K562 (cell line): Measurements from ENCODE around the gene POU4F3. TPM values are rescaled to one million over a fixed set of nuclear protein-coding genes. Genes with fewer than 3 reads are reported as not detected.
"Not testable (repeated sequence)": the region's sequence is repeated elsewhere in the genome, so short reads cannot be mapped to it uniquely, and the experiment has no call there.

ENCODE experiments used
- ATAC-seq: fragments of 200-7000 bp; cut with Tn5 transposase; 3 replicates; pipeline ENCODE4 v1.9.1; 2020; ENCODE audit warnings: moderate library complexity
- BruUV-seq: library from RNA; stranded (reverse); fragments of 400-500 nt; replicated peaks from 2 replicates; lab custom pipeline; 2021; lab: Mats Ljungman, UMichigan
- CTCF ChIA-PET: fragments of 300-600 bp; formaldehyde crosslinking; extraction: SDS; loops from one replicate; lab custom pipeline; 2021; ENCODE audit warnings: low intra/inter-chr PET ratio; lab: Yijun Ruan, JAX
- POLR2A ChIA-PET: fragments of 300-600, 350-650 bp; sonication (Branson Sonifier 250); formaldehyde crosslinking; extraction: SDS; loops from one replicate; lab custom pipeline; 2021; ENCODE audit warnings: antibody characterized with exemption, inconsistent platforms; lab: Yijun Ruan, JAX
- DNase-seq, 4 experiments: peaks; one replicate each; pipeline versions ENCODE4 v3.0.0 to v3.0.0-alpha.2; 2011 to 2018; ENCODE audit warnings: low spot score in 3 of 4, mixed read lengths in 3 of 4; ENCODE audit errors: extremely low read depth in 1 of 4
- FAIRE-seq: peaks from 2 replicates; lab custom pipeline; 2011; peaks lifted over from hg19 to GRCh38; lab: Jason Lieb, UNC
- H2AFZ ChIP-seq: 2 replicates; pipeline ENCODE4 v1.6.0; 2011; ENCODE audit warnings: low read depth, low read length, control low read depth, inconsistent platforms
- H3K27ac ChIP-seq: fragments of 200-600 bp; 3 replicates; pipeline ENCODE4 v1.8.0; 2011; ENCODE audit warnings: low read depth, mild to moderate bottlenecking, control low read depth, inconsistent platforms, low read length, moderate library complexity, mixed read lengths; ENCODE audit errors: extremely low read depth
- H3K27me3 ChIP-seq, 2 experiments: fragments of 300-600 bp in 1 of 2; 2 replicates in 1 of 2; 3 replicates in 1 of 2; pipeline versions ENCODE4 v1.6.0 to v1.8.0; 2011; ENCODE audit warnings: inconsistent platforms in 2 of 2, low read length in 2 of 2, mild to moderate bottlenecking in 1 of 2, mixed read lengths in 1 of 2, moderate library complexity in 1 of 2; ENCODE audit not compliant: control insufficient read depth in 2 of 2, insufficient read depth in 2 of 2
- H3K36me3 ChIP-seq: fragments of 300-600 bp; 3 replicates; pipeline ENCODE4 v1.8.0; 2011; ENCODE audit warnings: mild to moderate bottlenecking, low read length, inconsistent platforms; ENCODE audit not compliant: control insufficient read depth, insufficient read depth
- H3K4me1 ChIP-seq, 2 experiments: fragments of 200-600 bp in 1 of 2; replicated peaks in 1 of 2; 2 replicates in 1 of 2; 3 replicates in 1 of 2; pipeline versions ENCODE4 v1.5.1 to v1.8.0; 2011; ENCODE audit warnings: inconsistent platforms in 2 of 2, low read length in 2 of 2, mild to moderate bottlenecking in 1 of 2, mixed read lengths in 1 of 2, moderate library complexity in 1 of 2; ENCODE audit not compliant: control insufficient read depth in 2 of 2, insufficient read depth in 2 of 2
- H3K4me2 ChIP-seq: 2 replicates; pipeline ENCODE4 v1.6.1; 2011; ENCODE audit warnings: low read length, control low read depth, inconsistent platforms, mixed read lengths; ENCODE audit not compliant: insufficient read depth
- H3K4me3 ChIP-seq: fragments of 200-600 bp; sonication (generic), shearing (Covaris generic); 2 replicates; pipeline ENCODE4 v1.5.1; 2016; ENCODE audit warnings: control low read depth, inconsistent platforms
- H3K79me2 ChIP-seq: fragments of 200-600 bp; 3 replicates; pipeline ENCODE4 v1.8.0; 2011; ENCODE audit warnings: low read length, inconsistent platforms; ENCODE audit not compliant: control insufficient read depth, insufficient read depth
- H3K9ac ChIP-seq, 2 experiments: 2 replicates each; pipeline versions ENCODE4 v1.6.0 to v1.6.1; 2011; ENCODE audit warnings: low read depth in 2 of 2, low read length in 2 of 2, control low read depth in 1 of 2, inconsistent platforms in 1 of 2, mild to moderate bottlenecking in 1 of 2, mixed read lengths in 1 of 2; ENCODE audit not compliant: insufficient read depth in 1 of 2
- H3K9me1 ChIP-seq: one replicate; pipeline ENCODE4 v1.6.0; 2011; ENCODE audit warnings: inconsistent platforms, mild to moderate bottlenecking, low read length, moderate library complexity; ENCODE audit not compliant: control insufficient read depth, insufficient read depth
- H3K9me3 ChIP-seq: replicated peaks from 2 replicates; pipeline ENCODE4 v1.5.1; 2011; ENCODE audit warnings: low read depth, low read length, inconsistent platforms; ENCODE audit not compliant: control insufficient read depth, insufficient read depth
- H4K20me1 ChIP-seq: replicated peaks from 2 replicates; pipeline ENCODE4 v1.6.1; 2011; ENCODE audit warnings: low read length, inconsistent platforms, mixed read lengths; ENCODE audit not compliant: control insufficient read depth, insufficient read depth
- CC2D1A ChIP-seq: fragments of 450-650 bp; IDR thresholded peaks from 2 replicates; pipeline ENCODE4 v1.6.1; 2017; ENCODE audit warnings: mild to moderate bottlenecking
- DACH1 ChIP-seq: fragments of 450-650 bp; IDR thresholded peaks from 2 replicates; pipeline ENCODE4 v1.6.1; 2018; ENCODE audit not compliant: partially characterized antibody
- ELF4 ChIP-seq: fragments of 450-650 bp; formaldehyde crosslinking; IDR thresholded peaks from 2 replicates; pipeline ENCODE4 v1.4.0; 2022; ENCODE audit warnings: missing genetic modification characterization
- NR4A1 ChIP-seq, 2 experiments: fragments of 250-450 bp in 1 of 2; fragments of 450-650 bp in 1 of 2; sonication (Bioruptor Pico) in 1 of 2; IDR thresholded peaks; 2 replicates each; pipeline versions ENCODE4 v1.4.0 to v1.6.1; 2016 to 2020; ENCODE audit warnings: mild to moderate bottlenecking in 2 of 2, missing compliant biosample characterization in 1 of 2, missing genetic modification characterization in 1 of 2, moderate library complexity in 1 of 2
- POLR2A ChIP-seq: fragments of 450-650 bp; conservative IDR thresholded peaks from 2 replicates; pipeline ENCODE4 v1.6.1; 2016
- RBM15 ChIP-seq: fragments of 200-400 bp; formaldehyde crosslinking; IDR thresholded peaks from 2 replicates; pipeline ENCODE4 v1.6.1; 2018; ENCODE audit warnings: mild to moderate bottlenecking, low read length, moderate library complexity; ENCODE audit not compliant: insufficient read depth
- ZKSCAN8 ChIP-seq: fragments of 200-800 bp; sonication (Bioruptor generic); IDR thresholded peaks from 2 replicates; pipeline ENCODE4 v1.6.1; 2016; ENCODE audit warnings: missing genetic modification characterization, missing compliant biosample characterization
- ZNF146 ChIP-seq: IDR thresholded peaks from one replicate; pipeline ENCODE4 v1.6.1; 2018; ENCODE audit warnings: missing compliant biosample characterization; ENCODE audit not compliant: unreplicated experiment
- ZNF512 ChIP-seq: IDR thresholded peaks from 2 replicates; pipeline ENCODE4 v1.6.1; 2016; ENCODE audit warnings: missing genetic modification characterization, missing compliant biosample characterization
- WGBS: fragments of 100-300 bp; shearing (Covaris generic); methylation state at CpG from one replicate; pipeline ENCODE4 v1.1.6; 2016; ENCODE audit warnings: low coverage, mixed read lengths; ENCODE audit not compliant: insufficient coverage; ENCODE audit errors: missing lambda C conversion rate; 5-methylcytosine and 5-hydroxymethylcytosine counted together
- in situ Hi-C: fragments of 300-500 bp; cut with MboI; formaldehyde crosslinking; loops from 4 replicates; pipeline ENCODE4 v1.15.0; 2018; ENCODE audit warnings: inconsistent platforms, mixed read lengths
- intact Hi-C: fragments of 100-400 bp; cut with micrococcal nuclease; formaldehyde crosslinking; loops from 2 replicates; pipeline ENCODE4 v1.14.2; 2022
- polyA plus RNA-seq, 8 experiments: library from polyadenylated mRNA; depleted of rRNA in 4 of 8; stranded (reverse) in 5 of 8; unstranded in 3 of 8; fragments of >200 nt; fragmentation: Nextera tagmentation in 2 of 8; fragmentation: Illumina TruSeq in 1 of 8; extraction: Ambion mirVana in 2 of 8; extraction: Trizol in 1 of 8; gene quantifications; 2 replicates each; pipeline versions ENCODE4 v1.2.1 to v1.2.3, GENCODE V29; 2011 to 2014; ENCODE audit warnings: inconsistent platforms in 1 of 8, missing spikeins in 1 of 8
- total RNA-seq, 7 experiments: library from RNA; depleted of rRNA in 6 of 7; stranded (reverse); fragments of >200 nt in 6 of 7; fragmentation: Illumina TruSeq in 2 of 7; extraction: Trizol in 2 of 7; gene quantifications; 2 replicates each; pipeline versions ENCODE4 v1.2.1 to v1.2.3, GENCODE V29; 2011 to 2021; ENCODE audit warnings: low replicate concordance in 1 of 7

POU4F3 gene
- total and polyA plus RNA-seq, 9 of the 15 experiments (the other 6 are each of a cell fraction or from before 2014, with no cell fraction given): 0.04 to 0.13 (median 0.07) TPM; not detected in 6

GRCh38 chr5:146298920-146299319 is 39.7 kb upstream of the POU4F3 start:
- FAIRE-seq, H3K4me3 ChIP-seq, CTCF ChIA-PET, H3K9me3 ChIP-seq, H3K27me3 ChIP-seq, H3K9me1 ChIP-seq, H3K4me1 ChIP-seq, BruUV-seq, in situ Hi-C loops, H3K27ac ChIP-seq, H3K9ac ChIP-seq, ATAC-seq, H4K20me1 ChIP-seq, H3K4me2 ChIP-seq, H2AFZ ChIP-seq, H3K79me2 ChIP-seq, H3K36me3 ChIP-seq, intact Hi-C loops, DNase-seq: not testable (repeated sequence)
- 33% methylated on average over 3 of the region's 3 CpGs for WGBS
- POLR2A ChIA-PET: interaction anchor here (0.6 to 2.4 kb wide), 2 partner anchors 14 to 216 kb away, joined by 3 to 7 read pairs; no protein-coding TSS in a partner anchor
- TF ChIP-seq ZNF146: peak; percentile 58

DNA sequence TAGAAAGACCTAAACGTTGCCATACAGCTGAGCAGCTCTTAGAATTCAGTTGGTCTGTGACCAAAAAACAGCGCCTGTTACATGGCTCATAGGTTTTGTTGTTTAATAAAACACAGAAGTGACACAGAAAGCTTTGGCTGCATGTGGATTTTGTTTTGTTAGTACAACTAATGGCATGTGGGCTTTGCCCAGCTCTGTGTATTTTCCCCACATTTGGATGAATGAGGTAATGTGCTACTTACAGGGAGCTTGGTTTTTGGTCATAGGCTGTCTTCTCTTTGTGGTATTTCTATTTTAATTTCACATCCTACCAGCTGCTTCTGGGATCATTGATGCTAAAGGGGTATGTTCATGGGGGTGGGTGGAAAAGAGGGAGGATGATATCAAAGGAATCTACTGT is 37.0 kb upstream of the POU4F3 start:
- no peak overlapping the region for H2AFZ ChIP-seq
- H4K20me1 ChIP-seq: no peaks in the 10 kb centered on the region
- H3K9ac ChIP-seq: no peak overlapping the region
- TF ChIP-seq ELF4: no peak
- no peak for TF ChIP-seq DACH1
- no peak for TF ChIP-seq POLR2A
- TF ChIP-seq RBM15: no peak
- no peak for TF ChIP-seq ZNF512 (tag)
- TF ChIP-seq ZKSCAN8: no peak
- TF ChIP-seq CC2D1A: no peak
- TF ChIP-seq NR4A1 (CRISPR knock-in tag; IDR thresholded peaks at IDR 0.05): no peak
- TF ChIP-seq NR4A1 (tag; IDR thresholded peaks at IDR 0.05): no peak
- in situ Hi-C loops: loop anchor here (25.0 kb wide), 1 partner anchor 661 kb away; no protein-coding TSS in a partner anchor
- no peak overlapping the region for H3K4me3 ChIP-seq
- ChIA-PET CTCF (no interaction called here), POLR2A (no interaction called here)
- peaks cover 5 to 12% of the 10 kb centered on the region in 2 experiments; a peak in 4 of 5 replicates for H3K27me3 ChIP-seq
- no peaks in the 10 kb centered on the region for H3K9me3 ChIP-seq
- H3K79me2 ChIP-seq: no peaks in the 10 kb centered on the region
- ATAC-seq: no peak
- BruUV-seq: no TSS peak
- no peak for FAIRE-seq
- no peak overlapping the region for H3K27ac ChIP-seq
- no peaks in the 10 kb centered on the region for H3K36me3 ChIP-seq
- 0% methylated on average over 2 of the region's 2 CpGs for WGBS
- H3K4me1 ChIP-seq: no peaks in the 10 kb centered on the region
- H3K9me1 ChIP-seq: no peaks in the 10 kb centered on the region
- DNase-seq: no peak
- intact Hi-C loops: no loop called here
- no peak overlapping the region for H3K4me2 ChIP-seq
